H1 (cell line): Measurements from ENCODE around the gene ARHGEF12. TPM values are rescaled to one million over a fixed set of nuclear protein-coding genes. Genes with fewer than 3 reads are reported as not detected.
A peak's percentile ranks its signal among the peaks of the same experiment; 100 is the strongest.

Source experiments
- BACH1 ChIP-seq: IDR thresholded peaks from 2 replicates; pipeline ENCODE4 v1.6.1; 2012; ENCODE audit warnings: low read length, improper control_type of control experiment
- EGR1 ChIP-seq: IDR thresholded peaks from 2 replicates; pipeline ENCODE4 v1.6.1; 2011; ENCODE audit warnings: low read depth, low read length, borderline replicate concordance
- EP300 ChIP-seq, 2 experiments: IDR thresholded peaks; 1 replicate in 1 of 2; 2 replicates in 1 of 2; pipeline ENCODE4 v1.6.1; 2011 to 2012; ENCODE audit warnings: low read depth in 2 of 2, low read length in 2 of 2, mild to moderate bottlenecking in 2 of 2, borderline replicate concordance in 1 of 2, inconsistent platforms in 1 of 2, moderate library complexity in 1 of 2
- GTF2F1 ChIP-seq: IDR thresholded peaks from 2 replicates; pipeline ENCODE4 v1.6.1; 2012; ENCODE audit warnings: low read depth, low read length, improper control_type of control experiment, borderline replicate concordance
- JUND ChIP-seq: IDR thresholded peaks from 2 replicates; pipeline ENCODE4 v1.6.1; 2011; ENCODE audit warnings: mild to moderate bottlenecking, improper control_type of control experiment, low read length
- PHF8 ChIP-seq: fragments of 200-600 bp; sonication (generic); conservative IDR thresholded peaks from 2 replicates; pipeline ENCODE4 v1.7.1; 2012; ENCODE audit warnings: low read depth, mild to moderate bottlenecking, inconsistent platforms, low read length, moderate library complexity
- POLR2A ChIP-seq, 2 experiments: IDR thresholded peaks; 1 replicate in 1 of 2; 2 replicates in 1 of 2; pipeline ENCODE4 v1.6.1; 2011; ENCODE audit warnings: low read depth in 2 of 2, low read length in 2 of 2, mild to moderate bottlenecking in 2 of 2; ENCODE audit errors: control extremely low read depth in 1 of 2
- SIN3A ChIP-seq, 2 experiments: IDR thresholded peaks in 1 of 2; conservative IDR thresholded peaks in 1 of 2; 2 replicates each; pipeline ENCODE4 v1.6.1; 2011 to 2012; ENCODE audit warnings: low read length in 2 of 2, improper control_type of control experiment in 1 of 2, low read depth in 1 of 2, mild to moderate bottlenecking in 1 of 2
- SP1 ChIP-seq: IDR thresholded peaks from 2 replicates; pipeline ENCODE4 v1.6.1; 2011; ENCODE audit warnings: low read depth, low read length
- SP4 ChIP-seq: IDR thresholded peaks from 2 replicates; pipeline ENCODE4 v1.6.1; 2012; ENCODE audit warnings: low read length, inconsistent platforms
- YY1 ChIP-seq: IDR thresholded peaks from 2 replicates; pipeline ENCODE4 v1.6.1; 2011; ENCODE audit warnings: low read depth, mild to moderate bottlenecking, low read length
- polyA plus RNA-seq, 7 experiments: library from polyadenylated mRNA; depleted of rRNA in 3 of 7; stranded (reverse) in 5 of 7; unstranded in 2 of 7; fragments of >200 nt in 5 of 7; fragments of 200-250 nt in 2 of 7; gene quantifications; 1 replicate in 5 of 7; 2 replicates in 1 of 7; 4 replicates in 1 of 7; pipeline versions ENCODE4 v1.2.1 to v1.2.3, GENCODE V29; 2011 to 2013; ENCODE audit warnings: missing spikeins in 2 of 7, mixed read lengths in 2 of 7
- total RNA-seq: library from RNA; stranded (reverse); fragmentation: NEBNext Ultra II Directional; extraction: Animal tissue kit (Norgen Biotek cat#: 25700); gene quantifications from 2 replicates; pipeline ENCODE4 v1.2.1, GENCODE V29; 2021

The ARHGEF12 gene
- total and polyA plus RNA-seq, 2 of the 8 experiments (the other 6 are each of a cell fraction or from before 2014, with no cell fraction given), result 5.1 to 33.7 TPM

GRCh38 chr11:120335908-120336640, at the start of gene ARHGEF12 (continued):
- peak in 1 of 2 experiments; percentile 72; a peak in 1 of 3 replicates for TF ChIP-seq EP300 (IDR thresholded peaks at IDR 0.05; ENCODE audit: borderline replicate concordance in 1 of 2, low read depth in 2 of 2, low read length in 2 of 2)
- TF ChIP-seq SP4, result no peak; the same call in 1 of the 2 replicates
- no peak for TF ChIP-seq GTF2F1
- TF ChIP-seq BACH1, result no peak
- peak; percentile 70; the same call in 1 of the 2 replicates for TF ChIP-seq PHF8
- peak; percentile 84 for TF ChIP-seq EGR1
- TF ChIP-seq SIN3A (conservative IDR thresholded peaks at IDR 0.05 in 1 of 2, IDR thresholded peaks at IDR 0.05 in 1 of 2; ENCODE audit: low read depth in 1 of 2, low read length in 2 of 2), result peak; percentile 54 to 90; a peak in 2 of 4 replicates
- peak; percentile 64; the same call in 1 of the 2 replicates for TF ChIP-seq JUND
- peak in 1 of 2 experiments; percentile 17; a peak in 1 of 3 replicates for TF ChIP-seq POLR2A (IDR thresholded peaks at IDR 0.05; ENCODE audit: control extremely low read depth in 1 of 2, low read depth in 2 of 2, low read length in 2 of 2)
- TF ChIP-seq SP1, result 0 out of 2 replicates have a peak, but pooled peaks have one; percentile 54
- peak; percentile 55; the same call in 1 of the 2 replicates for TF ChIP-seq YY1
